ENCODE results near the gene ATG3.
"Not testable (repeated sequence)": the region's sequence is repeated elsewhere in the genome, so short reads cannot be mapped to it uniquely, and the experiment has no call there.

ATG3 gene

DNA sequence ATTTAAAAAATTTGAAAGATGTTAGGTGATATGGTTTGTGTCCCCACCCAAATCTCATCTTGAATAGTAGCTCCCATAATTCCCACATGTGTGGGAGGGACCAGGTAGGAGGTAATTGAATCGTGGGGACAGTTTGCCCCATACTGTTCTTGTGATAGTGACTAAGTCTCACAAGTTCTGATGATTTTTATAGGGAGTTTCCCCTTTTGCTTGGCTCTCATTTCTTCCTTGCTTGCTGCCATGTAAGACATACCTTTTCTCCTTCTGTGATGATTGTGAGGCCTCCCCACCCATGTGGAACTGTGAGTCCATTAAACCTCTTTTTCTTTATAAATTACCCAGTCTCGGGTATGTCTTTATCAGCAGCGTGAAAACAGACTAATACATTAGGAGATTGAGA, 42.8 kb downstream of the ATG3 start:
- not testable (repeated sequence) for H3K36me3 ChIP-seq (ENCODE audit: control insufficient read depth, insufficient read depth, low read length); H3K23ac ChIP-seq (ENCODE audit: low read length); H3K4ac ChIP-seq (ENCODE audit: low read depth, low read length); H2BK120ac ChIP-seq (ENCODE audit: low read depth, low read length); H3K4me3 ChIP-seq (ENCODE audit: low read length); H3K4me1 ChIP-seq (ENCODE audit: control insufficient read depth, low read depth, low read length); H3K27ac ChIP-seq (ENCODE audit: low read depth, low read length); H2BK5ac ChIP-seq (ENCODE audit: low read length); H3K27me3 ChIP-seq (ENCODE audit: insufficient read depth, low read length, poor library complexity); H3K4me2 ChIP-seq (ENCODE audit: low read length); H3K79me2 ChIP-seq (ENCODE audit: control insufficient read depth, insufficient read depth, low read length); H4K5ac ChIP-seq (ENCODE audit: low read length); H3K18ac ChIP-seq (ENCODE audit: low read length); H4K8ac ChIP-seq (ENCODE audit: low read depth, low read length); H2AK5ac ChIP-seq (ENCODE audit: low read length); H3K79me1 ChIP-seq (ENCODE audit: low read length); H3K56ac ChIP-seq (ENCODE audit: low read length); H3K9ac ChIP-seq (ENCODE audit: low read length); H2BK15ac ChIP-seq (replicated peaks; ENCODE audit: low read depth)
- peak; percentile 11 for DNase-seq
- WGBS (ENCODE audit: extremely low coverage, insufficient coverage, low lambda C conversion rate), result no CpG with 5 or more reads among the region's 3 CpGs

GRCh38 chr3:112514527-112515128, 47.1 kb downstream of the ATG3 start:
- DNase-seq, result no peak
- Histone ChIP-seq H3K18ac (ENCODE audit: low read length) (no peak overlapping the region), H3K79me2 (ENCODE audit: control insufficient read depth, insufficient read depth, low read length) (no peaks in the 10 kb centered on the region), H2BK5ac (ENCODE audit: low read length) (no peak overlapping the region), H3K56ac (ENCODE audit: low read length) (no peak overlapping the region), H3K36me3 (ENCODE audit: control insufficient read depth, insufficient read depth, low read length) (no peaks in the 10 kb centered on the region), H2BK15ac (replicated peaks; ENCODE audit: low read depth) (no peak overlapping the region), H3K4ac (ENCODE audit: low read depth, low read length) (no peak overlapping the region), H2BK120ac (ENCODE audit: low read depth, low read length) (no peak overlapping the region), H2AK5ac (ENCODE audit: low read length) (no peak overlapping the region), H3K9ac (ENCODE audit: low read length) (no peak overlapping the region), H4K8ac (ENCODE audit: low read depth, low read length) (no peak overlapping the region), H3K4me2 (ENCODE audit: low read length) (no peak overlapping the region), H3K27me3 (ENCODE audit: insufficient read depth, low read length, poor library complexity) (no peaks in the 10 kb centered on the region), H3K27ac (ENCODE audit: low read depth, low read length) (no peak overlapping the region), H3K79me1 (ENCODE audit: low read length) (no peaks in the 10 kb centered on the region), H3K4me1 (ENCODE audit: control insufficient read depth, low read depth, low read length) (no peaks in the 10 kb centered on the region), H4K5ac (ENCODE audit: low read length) (no peak overlapping the region), H3K23ac (ENCODE audit: low read length) (no peak overlapping the region), H3K4me3 (ENCODE audit: low read length) (no peak overlapping the region)
- no CpG with 5 or more reads among the region's 2 CpGs for WGBS (ENCODE audit: extremely low coverage, insufficient coverage, low lambda C conversion rate)

GRCh38 chr3:112512320-112512719, 49.4 kb downstream of the ATG3 start:
- Histone ChIP-seq H3K79me2 (ENCODE audit: control insufficient read depth, insufficient read depth, low read length) (no peaks in the 10 kb centered on the region), H3K27me3 (ENCODE audit: insufficient read depth, low read length, poor library complexity) (no peaks in the 10 kb centered on the region)
- DNase-seq, result peak; percentile 58

DNA sequence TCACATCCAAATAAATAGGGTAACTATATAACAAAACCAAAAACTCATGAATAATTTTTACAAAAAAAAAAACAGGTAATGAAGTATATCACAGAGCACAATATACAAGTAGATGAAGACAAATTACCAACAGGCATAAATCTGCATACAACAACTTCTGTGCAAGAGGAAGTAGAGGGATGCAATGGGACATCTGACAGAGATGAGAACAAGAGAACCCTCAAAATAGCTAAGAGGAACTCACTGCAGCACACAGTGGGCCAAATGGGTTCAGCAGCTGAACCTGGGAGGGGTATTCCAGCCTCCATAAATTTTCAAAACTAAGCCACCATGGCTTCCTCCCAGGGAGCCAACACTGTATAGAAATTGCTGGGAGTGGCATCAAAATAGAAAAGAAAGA, 52.9 kb downstream of the ATG3 start:
- Histone ChIP-seq H3K23ac (ENCODE audit: low read length) (no peak overlapping the region), H3K9ac (ENCODE audit: low read length) (no peak overlapping the region), H2BK5ac (ENCODE audit: low read length) (no peak overlapping the region), H3K27ac (ENCODE audit: low read depth, low read length) (no peak overlapping the region), H3K4me1 (ENCODE audit: control insufficient read depth, low read depth, low read length) (no peaks in the 10 kb centered on the region), H3K79me2 (ENCODE audit: control insufficient read depth, insufficient read depth, low read length) (no peaks in the 10 kb centered on the region), H3K18ac (ENCODE audit: low read length) (no peak overlapping the region), H4K5ac (ENCODE audit: low read length) (no peak overlapping the region), H3K4me2 (ENCODE audit: low read length) (no peak overlapping the region), H2BK120ac (ENCODE audit: low read depth, low read length) (no peak overlapping the region), H3K56ac (ENCODE audit: low read length) (no peak overlapping the region), H3K4me3 (ENCODE audit: low read length) (no peak overlapping the region), H2AK5ac (ENCODE audit: low read length) (no peak overlapping the region), H3K79me1 (ENCODE audit: low read length) (no peaks in the 10 kb centered on the region), H3K36me3 (ENCODE audit: control insufficient read depth, insufficient read depth, low read length) (no peaks in the 10 kb centered on the region), H2BK15ac (replicated peaks; ENCODE audit: low read depth) (no peak overlapping the region), H3K27me3 (ENCODE audit: insufficient read depth, low read length, poor library complexity) (no peaks in the 10 kb centered on the region), H3K4ac (ENCODE audit: low read depth, low read length) (no peak overlapping the region), H4K8ac (ENCODE audit: low read depth, low read length) (no peak overlapping the region)
- DNase-seq, result no peak

More at GRCh38 chr3:112512320-112512719, 49.4 kb downstream of the ATG3 start:
- no peaks in the 10 kb centered on the region for H3K36me3 ChIP-seq (ENCODE audit: control insufficient read depth, insufficient read depth, low read length)
- H3K9ac ChIP-seq (ENCODE audit: low read length), result no peak overlapping the region
- H2AK5ac ChIP-seq (ENCODE audit: low read length), result no peak overlapping the region
- H2BK5ac ChIP-seq (ENCODE audit: low read length), result no peak overlapping the region
- no peak overlapping the region for H4K8ac ChIP-seq (ENCODE audit: low read depth, low read length)
- H3K18ac ChIP-seq (ENCODE audit: low read length), result no peak overlapping the region
- H3K23ac ChIP-seq (ENCODE audit: low read length), result no peak overlapping the region
- no peak overlapping the region for H3K4me3 ChIP-seq (ENCODE audit: low read length)
- H2BK120ac ChIP-seq (ENCODE audit: low read depth, low read length), result no peak overlapping the region
- H3K4me1 ChIP-seq (ENCODE audit: control insufficient read depth, low read depth, low read length), result no peaks in the 10 kb centered on the region
- H2BK15ac ChIP-seq (replicated peaks; ENCODE audit: low read depth), result no peak overlapping the region
- H4K5ac ChIP-seq (ENCODE audit: low read length), result no peak overlapping the region
- no peak overlapping the region for H3K4me2 ChIP-seq (ENCODE audit: low read length)
- no peak overlapping the region for H3K4ac ChIP-seq (ENCODE audit: low read depth, low read length)
- H3K56ac ChIP-seq (ENCODE audit: low read length), result no peak overlapping the region
- no peak overlapping the region for H3K27ac ChIP-seq (ENCODE audit: low read depth, low read length)
- no peaks in the 10 kb centered on the region for H3K79me1 ChIP-seq (ENCODE audit: low read length)

GRCh38 chr3:112508261-112508660, 53.5 kb downstream of the ATG3 start:
- Histone ChIP-seq H3K27me3 (ENCODE audit: insufficient read depth, low read length, poor library complexity) (no peaks in the 10 kb centered on the region), H2BK15ac (replicated peaks; ENCODE audit: low read depth) (no peak overlapping the region), H3K56ac (ENCODE audit: low read length) (no peak overlapping the region), H4K8ac (ENCODE audit: low read depth, low read length) (no peak overlapping the region), H3K4me3 (ENCODE audit: low read length) (no peak overlapping the region), H3K27ac (ENCODE audit: low read depth, low read length) (no peak overlapping the region), H2BK5ac (ENCODE audit: low read length) (no peak overlapping the region), H3K79me2 (ENCODE audit: control insufficient read depth, insufficient read depth, low read length) (no peaks in the 10 kb centered on the region), H2AK5ac (ENCODE audit: low read length) (no peak overlapping the region), H4K5ac (ENCODE audit: low read length) (no peak overlapping the region), H3K4me1 (ENCODE audit: control insufficient read depth, low read depth, low read length) (no peaks in the 10 kb centered on the region), H3K23ac (ENCODE audit: low read length) (no peak overlapping the region), H3K4ac (ENCODE audit: low read depth, low read length) (no peak overlapping the region), H3K4me2 (ENCODE audit: low read length) (no peak overlapping the region), H3K9ac (ENCODE audit: low read length) (no peak overlapping the region), H3K18ac (ENCODE audit: low read length) (no peak overlapping the region), H3K36me3 (ENCODE audit: control insufficient read depth, insufficient read depth, low read length) (no peaks in the 10 kb centered on the region), H2BK120ac (ENCODE audit: low read depth, low read length) (no peak overlapping the region), H3K79me1 (ENCODE audit: low read length) (no peaks in the 10 kb centered on the region)
- WGBS (ENCODE audit: extremely low coverage, insufficient coverage, low lambda C conversion rate), result no CpG with 5 or more reads among the region's 2 CpGs
- no peak for DNase-seq

DNA sequence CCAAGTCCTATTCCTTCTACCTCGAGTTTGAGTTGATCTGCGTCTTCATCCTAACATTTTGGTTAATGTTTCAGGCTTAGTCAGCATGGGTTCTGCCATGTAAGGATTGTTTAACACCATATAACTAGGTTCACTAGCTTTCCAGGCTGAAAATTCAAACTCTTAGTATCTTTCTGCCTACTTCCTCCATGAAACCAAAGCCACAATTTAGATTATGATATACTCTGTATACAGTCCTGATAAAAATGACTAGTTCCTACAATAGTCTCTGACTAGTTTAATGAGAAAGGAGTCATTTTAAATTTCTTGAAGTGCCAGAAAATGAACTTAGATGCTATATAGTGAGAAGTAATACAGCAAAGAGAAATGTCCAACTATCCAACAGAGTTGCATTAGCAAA, 55.9 kb downstream of the ATG3 start:
- H4K5ac ChIP-seq (ENCODE audit: low read length), result no peak overlapping the region

More for the DNA sequence above, 55.9 kb downstream of the ATG3 start:
- no peak for DNase-seq
- Histone ChIP-seq H3K4me1 (ENCODE audit: control insufficient read depth, low read depth, low read length) (no peaks in the 10 kb centered on the region), H3K79me2 (ENCODE audit: control insufficient read depth, insufficient read depth, low read length) (no peaks in the 10 kb centered on the region), H3K4me2 (ENCODE audit: low read length) (no peak overlapping the region), H2BK5ac (ENCODE audit: low read length) (no peak overlapping the region), H3K4me3 (ENCODE audit: low read length) (no peak overlapping the region), H2BK120ac (ENCODE audit: low read depth, low read length) (no peak overlapping the region), H3K79me1 (ENCODE audit: low read length) (no peaks in the 10 kb centered on the region), H3K27ac (ENCODE audit: low read depth, low read length) (no peak overlapping the region), H3K36me3 (ENCODE audit: control insufficient read depth, insufficient read depth, low read length) (no peaks in the 10 kb centered on the region), H4K8ac (ENCODE audit: low read depth, low read length) (no peak overlapping the region), H2AK5ac (ENCODE audit: low read length) (no peak overlapping the region), H3K9ac (ENCODE audit: low read length) (no peak overlapping the region), H3K23ac (ENCODE audit: low read length) (no peak overlapping the region), H3K56ac (ENCODE audit: low read length) (no peak overlapping the region), H3K27me3 (ENCODE audit: insufficient read depth, low read length, poor library complexity) (no peaks in the 10 kb centered on the region), H2BK15ac (replicated peaks; ENCODE audit: low read depth) (no peak overlapping the region), H3K18ac (ENCODE audit: low read length) (no peak overlapping the region), H3K4ac (ENCODE audit: low read depth, low read length) (no peak overlapping the region)
- WGBS (ENCODE audit: extremely low coverage, insufficient coverage, low lambda C conversion rate), result no CpG with 5 or more reads among the region's 2 CpGs
